Right atrium auricular region (tissue), 2 donors: ENCODE data around the gene PC. TPM values are rescaled to one million over a fixed set of nuclear protein-coding genes. Genes with fewer than 3 reads are reported as not detected.

Source experiments
- DNase-seq: peaks from one replicate; pipeline ENCODE4 v3.0.0-alpha.2; 2019; ENCODE audit warnings: low spot score
- H3K27ac ChIP-seq, 2 donors: fragments of 200-600 bp; sonication (generic); 1 replicate in 1 of 2; 2 replicates in 1 of 2; pipeline ENCODE4 v1.5.1; 2016 to 2019
- H3K27me3 ChIP-seq, 2 donors: fragments of 200-600 bp; sonication (generic); one replicate each; pipeline versions ENCODE4 v1.5.1 to v1.6.0; 2017 to 2019
- H3K36me3 ChIP-seq: fragments of 200-600 bp; sonication (generic); one replicate; pipeline ENCODE4 v1.5.1; 2016
- H3K4me1 ChIP-seq, 2 donors: fragments of 200-600 bp; sonication (generic); one replicate each; pipeline versions ENCODE4 v1.5.1 to v1.6.0; 2017 to 2019
- H3K4me3 ChIP-seq, 2 donors: fragments of 200-600 bp; sonication (generic); 1 replicate in 1 of 2; 2 replicates in 1 of 2; pipeline ENCODE4 v1.5.1; 2017 to 2019; ENCODE audit warnings: mild to moderate bottlenecking in 1 of 2, moderate library complexity in 1 of 2
- H3K9me3 ChIP-seq, 2 donors: fragments of 200-600 bp; sonication (generic); one replicate each; pipeline ENCODE4 v1.5.1; 2019
- CTCF ChIP-seq, 2 donors: fragments of 200-600 bp; sonication (generic); IDR thresholded peaks; one replicate each; pipeline ENCODE4 v1.5.1; 2019; ENCODE audit warnings: antibody characterized with exemption in 2 of 2
- total RNA-seq, 2 donors: library from RNA; depleted of rRNA; stranded (reverse); fragments of >200 nt; gene quantifications; one replicate each; pipeline ENCODE4 v1.1.0, GENCODE V29; 2016

Gene PC
- total RNA-seq, 2 donors from 2014 or later: 8.6 to 9.3 TPM

GRCh38 chr11:66918741-66919140 lies 39.4 kb downstream of the PC start:
- Histone ChIP-seq H3K4me3 (no peak overlapping the region), H3K36me3 (no peaks in the 10 kb centered on the region), H3K27me3 (no peaks in the 10 kb centered on the region), H3K27ac (no peak overlapping the region), H3K4me1 (no peaks in the 10 kb centered on the region), H3K9me3 (no peaks in the 10 kb centered on the region)
- no peak for TF ChIP-seq CTCF (IDR thresholded peaks at IDR 0.05)
- DNase-seq: no peak

GRCh38 chr11:66915866-66916265 lies 42.3 kb downstream of the PC start:
- no peaks in the 10 kb centered on the region for H3K4me1 ChIP-seq
- H3K27me3 ChIP-seq: no peaks in the 10 kb centered on the region
- H3K9me3 ChIP-seq: no peaks in the 10 kb centered on the region
- no peak overlapping the region for H3K4me3 ChIP-seq
- TF ChIP-seq CTCF (IDR thresholded peaks at IDR 0.05): no peak
- H3K36me3 ChIP-seq: no peaks in the 10 kb centered on the region
- DNase-seq: no peak
- H3K27ac ChIP-seq: no peak overlapping the region

GRCh38 chr11:66915046-66915832 lies 42.9 kb downstream of the PC start:
- no peaks in the 10 kb centered on the region for H3K36me3 ChIP-seq
- H3K27me3 ChIP-seq: no peaks in the 10 kb centered on the region
- H3K4me1 ChIP-seq: no peaks in the 10 kb centered on the region
- no peak overlapping the region for H3K4me3 ChIP-seq
- no peak for TF ChIP-seq CTCF (IDR thresholded peaks at IDR 0.05)
- H3K27ac ChIP-seq: no peak overlapping the region
- DNase-seq: no peak
- H3K9me3 ChIP-seq: no peaks in the 10 kb centered on the region

- H3K9me3 ChIP-seq: no peaks in the 10 kb centered on the region
- no peak overlapping the region for H3K4me3 ChIP-seq
- TF ChIP-seq CTCF (IDR thresholded peaks at IDR 0.05): no peak
- H3K4me1 ChIP-seq: no peaks in the 10 kb centered on the region
- no peak overlapping the region for H3K27ac ChIP-seq
- no peaks in the 10 kb centered on the region for H3K36me3 ChIP-seq
- H3K27me3 ChIP-seq: no peaks in the 10 kb centered on the region
- DNase-seq: no peak
Measured at GRCh38 chr11:66914505-66914904, 43.7 kb downstream of the PC start.

- H3K27me3 ChIP-seq: no peaks in the 10 kb centered on the region
- no peak overlapping the region for H3K27ac ChIP-seq
- no peaks in the 10 kb centered on the region for H3K36me3 ChIP-seq
- H3K4me1 ChIP-seq: no peaks in the 10 kb centered on the region
- no peak for TF ChIP-seq CTCF (IDR thresholded peaks at IDR 0.05)
- no peaks in the 10 kb centered on the region for H3K9me3 ChIP-seq
- H3K4me3 ChIP-seq: no peak overlapping the region
- no peak for DNase-seq
Measured at GRCh38 chr11:66912911-66913310, 45.3 kb downstream of the PC start.

- DNase-seq: no peak
- Histone ChIP-seq H3K36me3 (no peaks in the 10 kb centered on the region), H3K4me3 (no peak overlapping the region), H3K27me3 (no peaks in the 10 kb centered on the region), H3K27ac (no peak overlapping the region), H3K9me3 (no peaks in the 10 kb centered on the region), H3K4me1 (no peaks in the 10 kb centered on the region)
- TF ChIP-seq CTCF (IDR thresholded peaks at IDR 0.05): no peak
Measured at GRCh38 chr11:66912361-66912760, 45.8 kb downstream of the PC start.
